HEK293T (cell line): ENCODE measurements around the gene SLC8A1.

Experiments
- CTCF ChIA-PET: fragments of 350-600 bp; formaldehyde crosslinking; extraction: SDS; loops from one replicate; lab custom pipeline; 2021; ENCODE audit warnings: antibody characterized with exemption, inconsistent platforms; lab: Yijun Ruan, JAX
- POLR2A ChIA-PET: fragments of 350-600 bp; formaldehyde crosslinking; extraction: SDS; loops from one replicate; lab custom pipeline; 2020; ENCODE audit warnings: antibody characterized with exemption, inconsistent platforms; lab: Yijun Ruan, JAX
- DNase-seq: peaks from one replicate; pipeline ENCODE4 v3.0.0; 2012; ENCODE audit warnings: mixed read lengths; ENCODE audit errors: extremely low spot score
- ARNT ChIP-seq: fragments of 450-650 bp; IDR thresholded peaks from 2 replicates; pipeline ENCODE4 v1.6.1; 2017; ENCODE audit warnings: mild to moderate bottlenecking
- BHLHE40 ChIP-seq: fragments of 450-650 bp; IDR thresholded peaks from 2 replicates; pipeline ENCODE4 v1.6.1; 2016; ENCODE audit warnings: mild to moderate bottlenecking, moderate library complexity, borderline replicate concordance
- CTBP1 ChIP-seq: fragments of 450-650 bp; IDR thresholded peaks from 2 replicates; pipeline ENCODE4 v1.6.1; 2016; ENCODE audit warnings: borderline replicate concordance
- ELF4 ChIP-seq: fragments of 450-650 bp; IDR thresholded peaks from 2 replicates; pipeline ENCODE4 v1.6.1; 2017; ENCODE audit warnings: antibody characterized with exemption
- FOXA1 ChIP-seq: fragments of 450-650 bp; IDR thresholded peaks from 2 replicates; pipeline ENCODE4 v1.6.1; 2016; ENCODE audit warnings: mild to moderate bottlenecking
- FOXK2 ChIP-seq: fragments of 450-650 bp; IDR thresholded peaks from 2 replicates; pipeline ENCODE4 v1.6.1; 2016; ENCODE audit warnings: mild to moderate bottlenecking
- FOXM1 ChIP-seq: fragments of 450-650 bp; IDR thresholded peaks from 2 replicates; pipeline ENCODE4 v1.6.1; 2017; ENCODE audit warnings: mild to moderate bottlenecking, borderline replicate concordance
- HDGF ChIP-seq: fragments of 450-650 bp; IDR thresholded peaks from 2 replicates; pipeline ENCODE4 v1.6.1; 2017; ENCODE audit warnings: antibody characterized with exemption, borderline replicate concordance
- L3MBTL2 ChIP-seq: fragments of 450-650 bp; conservative IDR thresholded peaks from 2 replicates; pipeline ENCODE4 v1.6.1; 2016; ENCODE audit warnings: mild to moderate bottlenecking
- LEF1 ChIP-seq: fragments of 450-650 bp; IDR thresholded peaks from 2 replicates; pipeline ENCODE4 v1.6.1; 2017; ENCODE audit warnings: mild to moderate bottlenecking, borderline replicate concordance
- NFRKB ChIP-seq: fragments of 450-650 bp; IDR thresholded peaks from 2 replicates; pipeline ENCODE4 v1.6.1; 2016; ENCODE audit warnings: mild to moderate bottlenecking, moderate library complexity
- PKNOX1 ChIP-seq: fragments of 450-650 bp; IDR thresholded peaks from 2 replicates; pipeline ENCODE4 v1.6.1; 2016
- SP1 ChIP-seq: fragments of 450-650 bp; IDR thresholded peaks from 2 replicates; pipeline ENCODE4 v1.6.1; 2017
- SUZ12 ChIP-seq: fragments of 450-650 bp; IDR thresholded peaks from 2 replicates; pipeline ENCODE4 v1.6.1; 2016; ENCODE audit warnings: mild to moderate bottlenecking
- TARDBP ChIP-seq: fragments of 450-650 bp; IDR thresholded peaks from 2 replicates; pipeline ENCODE4 v1.6.1; 2016
- ZNF384 ChIP-seq: fragments of 450-650 bp; IDR thresholded peaks from 2 replicates; pipeline ENCODE4 v1.6.1; 2016

Gene SLC8A1

DNA sequence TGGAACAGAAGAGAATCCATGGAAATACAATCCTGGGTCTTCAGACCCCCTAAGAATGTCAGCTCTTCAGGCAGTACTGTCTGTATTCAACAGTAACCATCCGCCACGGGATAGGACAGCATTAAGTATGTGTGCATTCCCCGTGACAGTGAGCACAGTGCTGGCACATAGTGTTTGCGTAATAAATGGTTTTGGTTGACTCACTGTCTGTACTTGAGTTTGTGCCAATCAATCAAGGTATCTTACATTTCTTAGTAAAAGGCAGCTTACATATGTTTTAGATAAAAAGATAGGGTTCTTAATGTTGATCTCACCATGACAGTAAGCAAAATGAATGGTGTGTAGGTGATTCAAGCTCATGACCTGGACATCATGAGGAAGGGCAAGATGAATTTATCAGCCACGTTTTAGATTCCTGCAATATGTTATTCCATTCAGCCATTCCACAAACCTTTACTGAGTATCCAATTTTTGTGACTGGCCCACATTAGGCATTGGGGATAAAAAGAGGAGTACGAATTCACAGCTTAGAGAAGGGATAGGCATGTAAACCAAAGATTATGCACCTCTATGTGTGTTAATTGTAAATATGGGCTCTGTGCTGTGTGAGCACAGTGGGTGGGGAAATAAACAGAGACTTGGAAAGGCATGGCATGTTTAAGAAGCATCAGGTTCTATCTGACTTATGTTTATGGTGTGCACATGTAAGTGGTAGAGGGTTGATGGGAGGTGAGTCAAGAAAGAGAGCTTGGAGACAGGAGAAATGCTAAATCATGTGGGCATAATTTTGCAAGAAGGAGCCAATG, 258.8 kb downstream of the SLC8A1 start:
- DNase-seq: no peak
- POLR2A ChIA-PET: no interaction called here
- CTCF ChIA-PET: no interaction called here
- TF ChIP-seq BHLHE40: no peak
- TF ChIP-seq SUZ12: no peak
- TF ChIP-seq LEF1: no peak
- TF ChIP-seq FOXK2: no peak
- TF ChIP-seq CTBP1: no peak
- no peak for TF ChIP-seq ELF4
- no peak for TF ChIP-seq TARDBP
- no peak for TF ChIP-seq NFRKB
- no peak for TF ChIP-seq SP1
- no peak for TF ChIP-seq PKNOX1
- TF ChIP-seq ARNT: no peak
- no peak for TF ChIP-seq L3MBTL2
- TF ChIP-seq ZNF384: no peak

GRCh38 chr2:40190457-40190856, 261.4 kb downstream of the SLC8A1 start:
- no peak for DNase-seq
- POLR2A ChIA-PET: no interaction called here
- CTCF ChIA-PET: no interaction called here
- TF ChIP-seq SP1: no peak
- no peak for TF ChIP-seq SUZ12
- no peak for TF ChIP-seq ELF4
- no peak for TF ChIP-seq FOXA1
- no peak for TF ChIP-seq ARNT
- no peak for TF ChIP-seq HDGF
- TF ChIP-seq CTBP1: no peak
- TF ChIP-seq BHLHE40: no peak
- TF ChIP-seq PKNOX1: no peak
- no peak for TF ChIP-seq LEF1
- no peak for TF ChIP-seq L3MBTL2
- no peak for TF ChIP-seq FOXM1
- TF ChIP-seq NFRKB: no peak
- no peak for TF ChIP-seq FOXK2
- no peak for TF ChIP-seq ZNF384
- no peak for TF ChIP-seq TARDBP

DNA sequence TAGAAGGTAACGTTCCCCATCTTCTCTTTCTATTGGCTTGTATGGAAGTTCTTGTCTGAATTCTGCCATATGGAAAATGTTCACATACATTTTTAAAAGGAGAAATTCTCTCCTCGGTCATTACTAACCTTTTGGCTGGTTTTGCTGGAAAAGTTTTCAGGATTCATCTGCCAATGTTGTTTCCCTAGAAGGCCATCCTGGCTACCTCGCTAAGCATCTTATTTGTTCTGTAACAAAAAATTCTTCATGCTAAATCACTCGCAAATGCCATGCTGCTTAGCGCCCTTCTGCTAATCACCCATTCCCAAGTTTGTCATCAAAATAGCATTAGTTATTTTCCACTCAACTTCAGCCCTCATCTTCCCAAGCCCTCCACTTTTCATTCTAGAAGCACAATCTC, 262.0 kb downstream of the SLC8A1 start:
- no peak for TF ChIP-seq BHLHE40
- TF ChIP-seq ZNF384: no peak
- no peak for TF ChIP-seq FOXK2
- TF ChIP-seq SP1: no peak
- TF ChIP-seq HDGF: no peak
- TF ChIP-seq L3MBTL2: no peak
- TF ChIP-seq LEF1: no peak
- no peak for TF ChIP-seq ARNT
- no peak for TF ChIP-seq NFRKB
- TF ChIP-seq ELF4: no peak
- TF ChIP-seq SUZ12: no peak
- no peak for TF ChIP-seq PKNOX1
- no peak for TF ChIP-seq FOXM1
- TF ChIP-seq CTBP1: no peak
- TF ChIP-seq TARDBP: no peak
- TF ChIP-seq FOXA1: no peak
- ChIA-PET POLR2A (no interaction called here), CTCF (no interaction called here)
- no peak for DNase-seq

- no peak for DNase-seq
- ChIA-PET CTCF (no interaction called here), POLR2A (interaction anchor here (1.0 kb wide), 1 partner anchor 156 kb away, joined by 3 read pairs; no protein-coding TSS in a partner anchor)
- TF ChIP-seq SP1: no peak
- TF ChIP-seq CTBP1: no peak
- no peak for TF ChIP-seq HDGF
- TF ChIP-seq ARNT: no peak
- no peak for TF ChIP-seq ELF4
- no peak for TF ChIP-seq TARDBP
- TF ChIP-seq L3MBTL2: no peak
- no peak for TF ChIP-seq BHLHE40
- no peak for TF ChIP-seq NFRKB
- TF ChIP-seq FOXA1: no peak
- no peak for TF ChIP-seq SUZ12
- no peak for TF ChIP-seq ZNF384
- TF ChIP-seq PKNOX1: no peak
- no peak for TF ChIP-seq FOXK2
- TF ChIP-seq LEF1: no peak
- TF ChIP-seq FOXM1: no peak
These were observed 264.8 kb downstream of the SLC8A1 start for GRCh38 chr2:40187054-40187453.

GRCh38 chr2:40184551-40184950, 267.3 kb downstream of the SLC8A1 start:
- ChIA-PET CTCF (no interaction called here), POLR2A (no interaction called here)
- no peak for TF ChIP-seq HDGF
- no peak for TF ChIP-seq FOXK2
- TF ChIP-seq ELF4: no peak
- TF ChIP-seq SP1: no peak
- TF ChIP-seq ZNF384: no peak
- no peak for TF ChIP-seq FOXA1
- no peak for TF ChIP-seq L3MBTL2
- TF ChIP-seq FOXM1: no peak
- TF ChIP-seq TARDBP: no peak
- no peak for DNase-seq
